ENCODE results near the gene BRIP1.

- TF ChIP-seq ZNF121 (CRISPR knock-in tag; IDR thresholded peaks at IDR 0.05): no peak
- no peak for TF ChIP-seq CTCF (IDR thresholded peaks at IDR 0.05)
- no peak for TF ChIP-seq FOXP1 (CRISPR knock-in tag; IDR thresholded peaks at IDR 0.05; ENCODE audit: borderline replicate concordance)
- TF ChIP-seq KAT7 (CRISPR knock-in tag; IDR thresholded peaks at IDR 0.05; ENCODE audit: borderline replicate concordance): no peak
- no peak for TF ChIP-seq ZBTB21 (CRISPR knock-in tag; IDR thresholded peaks at IDR 0.05; ENCODE audit: borderline replicate concordance)
- TF ChIP-seq ETV6 (CRISPR knock-in tag; IDR thresholded peaks at IDR 0.05): no peak
- TF ChIP-seq NFYB (CRISPR knock-in tag; conservative IDR thresholded peaks at IDR 0.05; ENCODE audit: low read depth): no peak
- no peak for TF ChIP-seq E2F4 (CRISPR knock-in tag; IDR thresholded peaks at IDR 0.05; ENCODE audit: borderline replicate concordance, low read depth)
- no peak for TF ChIP-seq TP53 (CRISPR knock-in tag; IDR thresholded peaks at IDR 0.05)
- TF ChIP-seq ATF3 (CRISPR knock-in tag; conservative IDR thresholded peaks at IDR 0.05): no peak
Observed at GRCh38 chr17:61846761-61847375, 16.5 kb downstream of the BRIP1 start.
